Neural progenitor cell (in vitro differentiated cells): ENCODE measurements around the gene FMR1.

Experiments
- EZH2phosphoT487 ChIP-seq: fragments of 200-600 bp; sonication (generic); IDR thresholded peaks from 2 replicates; pipeline ENCODE4 v1.6.1; 2017; ENCODE audit warnings: antibody characterized with exemption
- TF ChIP-seq, protein P1 (sequence below): fragments of 200-600 bp; sonication (generic); IDR thresholded peaks from 2 replicates; pipeline ENCODE4 v1.5.1; 2017; ENCODE audit warnings: antibody characterized with exemption, mild to moderate bottlenecking

DNA sequence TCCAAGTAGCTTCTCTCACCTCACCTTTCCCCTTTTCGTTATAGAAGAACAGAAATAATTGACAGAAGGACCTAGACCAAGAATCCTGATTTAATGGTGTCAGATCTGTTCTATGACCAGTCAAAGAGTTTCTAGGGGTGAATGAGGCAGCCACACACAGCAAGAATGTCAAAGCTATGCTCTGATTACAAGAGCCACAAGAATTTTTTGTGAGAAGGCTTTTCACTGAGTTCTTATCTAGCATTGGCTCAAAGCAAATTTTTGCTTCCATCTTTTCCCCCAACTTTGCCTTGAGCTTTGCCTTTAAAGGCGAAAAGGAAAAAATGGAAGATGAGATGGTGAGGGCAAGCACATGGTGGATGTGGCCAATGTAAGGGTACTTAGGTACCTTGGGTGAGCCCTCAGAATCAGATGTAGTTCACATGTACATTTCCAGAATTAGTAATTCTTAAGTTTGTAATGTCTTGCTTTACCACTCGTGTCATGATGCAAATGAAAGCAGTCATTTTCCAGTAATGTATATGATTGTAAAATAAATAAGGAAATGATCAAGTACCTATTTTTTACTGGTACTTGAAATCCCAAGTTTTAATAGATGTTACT is 23.5 kb downstream of the FMR1 start:
- TF ChIP-seq, protein P1, sequence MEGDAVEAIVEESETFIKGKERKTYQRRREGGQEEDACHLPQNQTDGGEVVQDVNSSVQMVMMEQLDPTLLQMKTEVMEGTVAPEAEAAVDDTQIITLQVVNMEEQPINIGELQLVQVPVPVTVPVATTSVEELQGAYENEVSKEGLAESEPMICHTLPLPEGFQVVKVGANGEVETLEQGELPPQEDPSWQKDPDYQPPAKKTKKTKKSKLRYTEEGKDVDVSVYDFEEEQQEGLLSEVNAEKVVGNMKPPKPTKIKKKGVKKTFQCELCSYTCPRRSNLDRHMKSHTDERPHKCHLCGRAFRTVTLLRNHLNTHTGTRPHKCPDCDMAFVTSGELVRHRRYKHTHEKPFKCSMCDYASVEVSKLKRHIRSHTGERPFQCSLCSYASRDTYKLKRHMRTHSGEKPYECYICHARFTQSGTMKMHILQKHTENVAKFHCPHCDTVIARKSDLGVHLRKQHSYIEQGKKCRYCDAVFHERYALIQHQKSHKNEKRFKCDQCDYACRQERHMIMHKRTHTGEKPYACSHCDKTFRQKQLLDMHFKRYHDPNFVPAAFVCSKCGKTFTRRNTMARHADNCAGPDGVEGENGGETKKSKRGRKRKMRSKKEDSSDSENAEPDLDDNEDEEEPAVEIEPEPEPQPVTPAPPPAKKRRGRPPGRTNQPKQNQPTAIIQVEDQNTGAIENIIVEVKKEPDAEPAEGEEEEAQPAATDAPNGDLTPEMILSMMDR = no peak
- TF ChIP-seq EZH2phosphoT487 = no peak
